COLO829 (cell line): ENCODE measurements around the gene SURF6.
"Not testable (repeated sequence)": the region's sequence is repeated elsewhere in the genome, so short reads cannot be mapped to it uniquely, and the experiment has no call there.

Experiments
- DNase-seq: peaks from one replicate; pipeline ENCODE4 v3.0.0; 2012; ENCODE audit warnings: low spot score

SURF6 gene

GRCh38 chr9:133286523-133286922 is 49.5 kb downstream of the SURF6 start:
- DNase-seq = no peak

GRCh38 chr9:133285252-133285775 is 50.7 kb downstream of the SURF6 start:
- DNase-seq = no peak

- no peak for DNase-seq
Observed at GRCh38 chr9:133284362-133284761, 51.6 kb downstream of the SURF6 start.

GRCh38 chr9:133283255-133284032 is 52.5 kb downstream of the SURF6 start:
- not testable (repeated sequence) for DNase-seq

- DNase-seq = no peak
Observed at GRCh38 chr9:133282464-133283238, 53.3 kb downstream of the SURF6 start.

- DNase-seq = no peak
Observed at GRCh38 chr9:133280392-133280791, 55.6 kb downstream of the SURF6 start.
